Peyer's patch (tissue), 4 donors: ENCODE results near the gene EXOC4.

Source experiments
- POLR2A ChIP-seq, 2 donors: fragments of 450-650 bp; IDR thresholded peaks; one replicate each; pipeline ENCODE4 v1.5.1; 2017; ENCODE audit warnings: antibody characterized with exemption in 2 of 2, mild to moderate bottlenecking in 2 of 2, moderate library complexity in 2 of 2
- TF ChIP-seq, protein P1 (sequence below), 6 experiments: fragments of 450-650 bp in 4 of 6; fragments of 200-600 bp in 2 of 6; sonication (generic) in 1 of 6; IDR thresholded peaks; one replicate each; pipeline ENCODE4 v1.5.1; 2017 to 2019; ENCODE audit warnings: antibody characterized with exemption in 6 of 6, mild to moderate bottlenecking in 3 of 6, moderate library complexity in 1 of 6

DNA sequence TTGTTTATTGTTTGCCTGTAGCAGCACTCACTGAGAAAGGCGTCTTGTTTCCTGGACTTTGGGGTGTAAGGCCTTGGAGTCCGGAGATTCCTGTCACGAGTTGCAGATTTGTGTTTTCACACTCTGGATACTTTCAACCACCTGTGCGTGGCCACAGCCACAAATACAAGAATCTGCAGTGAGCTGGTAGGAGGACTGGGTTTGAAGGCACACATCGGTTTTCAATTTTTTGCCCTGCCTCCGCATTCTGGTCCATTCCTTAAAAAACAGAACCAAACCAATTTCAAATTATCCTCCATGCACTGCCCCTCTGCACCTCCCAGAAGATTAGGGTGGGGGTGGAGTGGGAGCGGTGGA lies 619 bp downstream of the EXOC4 start:
- TF ChIP-seq POLR2A (IDR thresholded peaks at IDR 0.05) = no peak
- TF ChIP-seq, protein P1, sequence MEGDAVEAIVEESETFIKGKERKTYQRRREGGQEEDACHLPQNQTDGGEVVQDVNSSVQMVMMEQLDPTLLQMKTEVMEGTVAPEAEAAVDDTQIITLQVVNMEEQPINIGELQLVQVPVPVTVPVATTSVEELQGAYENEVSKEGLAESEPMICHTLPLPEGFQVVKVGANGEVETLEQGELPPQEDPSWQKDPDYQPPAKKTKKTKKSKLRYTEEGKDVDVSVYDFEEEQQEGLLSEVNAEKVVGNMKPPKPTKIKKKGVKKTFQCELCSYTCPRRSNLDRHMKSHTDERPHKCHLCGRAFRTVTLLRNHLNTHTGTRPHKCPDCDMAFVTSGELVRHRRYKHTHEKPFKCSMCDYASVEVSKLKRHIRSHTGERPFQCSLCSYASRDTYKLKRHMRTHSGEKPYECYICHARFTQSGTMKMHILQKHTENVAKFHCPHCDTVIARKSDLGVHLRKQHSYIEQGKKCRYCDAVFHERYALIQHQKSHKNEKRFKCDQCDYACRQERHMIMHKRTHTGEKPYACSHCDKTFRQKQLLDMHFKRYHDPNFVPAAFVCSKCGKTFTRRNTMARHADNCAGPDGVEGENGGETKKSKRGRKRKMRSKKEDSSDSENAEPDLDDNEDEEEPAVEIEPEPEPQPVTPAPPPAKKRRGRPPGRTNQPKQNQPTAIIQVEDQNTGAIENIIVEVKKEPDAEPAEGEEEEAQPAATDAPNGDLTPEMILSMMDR (IDR thresholded peaks at IDR 0.05) = no peak
